ENCODE results near the gene C1QTNF6. TPM values are rescaled to one million over a fixed set of nuclear protein-coding genes. Genes with fewer than 3 reads are reported as not detected.
"Not testable (repeated sequence)": the region's sequence is repeated elsewhere in the genome, so short reads cannot be mapped to it uniquely, and the experiment has no call there.

C1QTNF6 gene
- polyA plus RNA-seq (ENCODE audit: insufficient read length): 32.2 TPM
- long read RNA-seq, donor 1, transcript C1QTNF6-201 (3 exons, 2,934 nt): major isoform, 6 of 6 reads
- long read RNA-seq, donor 1, partial matches to known transcripts: 0 of 6 reads
- long read RNA-seq, donor 1, other reads (novel, unspliced or antisense): 0 of 6 reads
- long read RNA-seq, donor 2, transcript C1QTNF6-201 (3 exons, 2,934 nt): major isoform, 22 of 23 reads
- long read RNA-seq, donor 2, partial matches to known transcripts: 0 of 23 reads
- long read RNA-seq, donor 2, other reads (novel, unspliced or antisense): 0 of 23 reads
- long read RNA-seq, donor 3, transcript C1QTNF6-201 (3 exons, 2,934 nt): major isoform, 9 of 9 reads
- long read RNA-seq, donor 3, partial matches to known transcripts: 0 of 9 reads
- long read RNA-seq, donor 3, other reads (novel, unspliced or antisense): 0 of 9 reads
- long read RNA-seq, donor 4: 0 reads
- long read RNA-seq, donor 5, transcript C1QTNF6-201 (3 exons, 2,934 nt): major isoform, 11 of 33 reads
- long read RNA-seq, donor 5, partial matches to known transcripts: 19 of 33 reads
- long read RNA-seq, donor 5, other reads (novel, unspliced or antisense): 0 of 33 reads
- long read RNA-seq, donor 6, transcript C1QTNF6-201 (3 exons, 2,934 nt): major isoform, 9 of 31 reads
- long read RNA-seq, donor 6, partial matches to known transcripts: 20 of 31 reads
- long read RNA-seq, donor 6, other reads (novel, unspliced or antisense): 0 of 31 reads
- long read RNA-seq, donor 7, transcript C1QTNF6-201 (3 exons, 2,934 nt): major isoform, 15 of 16 reads
- long read RNA-seq, donor 7, partial matches to known transcripts: 0 of 16 reads
- long read RNA-seq, donor 7, other reads (novel, unspliced or antisense): 0 of 16 reads
- long read RNA-seq, donor 8, partial matches to known transcripts: 15 of 17 reads
- long read RNA-seq, donor 8, other reads (novel, unspliced or antisense): 0 of 17 reads

DNA sequence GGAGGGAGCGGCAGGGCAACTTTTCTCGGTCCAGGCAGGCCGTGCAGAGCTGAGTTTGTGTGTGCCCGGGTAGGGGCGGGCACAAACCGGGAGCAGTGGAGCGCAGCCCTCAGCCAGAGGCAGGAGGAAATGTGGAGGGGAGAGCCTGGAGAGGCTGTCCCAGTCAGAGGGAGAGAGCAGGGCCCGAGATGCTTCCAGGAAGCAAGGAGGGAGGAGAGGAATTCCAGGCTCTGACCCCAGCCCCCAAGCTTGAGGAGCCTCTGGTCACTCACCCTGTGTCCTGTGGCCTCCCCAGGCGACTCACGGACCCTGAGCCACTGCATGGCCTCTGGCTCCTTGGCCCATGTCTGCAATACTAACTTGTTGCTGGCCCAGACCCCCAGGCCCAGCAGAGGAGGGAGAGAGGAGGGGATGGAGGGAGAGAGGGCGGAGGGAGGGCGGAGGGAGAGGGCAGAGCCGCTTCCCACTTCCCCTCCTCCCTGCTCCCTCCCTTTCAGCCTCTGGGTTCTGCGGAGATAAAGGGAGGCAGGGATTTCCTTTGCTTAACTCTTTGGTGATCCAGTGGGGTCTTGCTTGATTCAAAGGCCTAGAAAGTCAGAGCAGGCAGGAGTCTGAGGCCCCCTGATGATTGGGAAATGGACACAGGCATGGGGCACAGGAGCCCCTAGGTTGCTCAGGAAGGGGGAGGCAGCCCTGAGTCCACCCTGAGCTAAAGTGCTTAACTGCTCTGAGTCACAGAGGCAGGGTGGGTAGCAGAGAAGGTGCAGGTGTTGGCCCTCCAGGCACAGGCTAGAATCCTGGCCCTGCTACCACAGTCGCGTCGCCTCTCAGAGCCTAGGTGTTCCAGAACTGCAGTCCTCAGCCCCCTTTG, at the start of gene C1QTNF6:
TSS of gene C1QTNF6 (minus strand) at position 357 of the 871 bp plus-strand sequence. CDS start at position 323, 34 bp downstream.
- DNase-seq: peak; percentile 81

DNA sequence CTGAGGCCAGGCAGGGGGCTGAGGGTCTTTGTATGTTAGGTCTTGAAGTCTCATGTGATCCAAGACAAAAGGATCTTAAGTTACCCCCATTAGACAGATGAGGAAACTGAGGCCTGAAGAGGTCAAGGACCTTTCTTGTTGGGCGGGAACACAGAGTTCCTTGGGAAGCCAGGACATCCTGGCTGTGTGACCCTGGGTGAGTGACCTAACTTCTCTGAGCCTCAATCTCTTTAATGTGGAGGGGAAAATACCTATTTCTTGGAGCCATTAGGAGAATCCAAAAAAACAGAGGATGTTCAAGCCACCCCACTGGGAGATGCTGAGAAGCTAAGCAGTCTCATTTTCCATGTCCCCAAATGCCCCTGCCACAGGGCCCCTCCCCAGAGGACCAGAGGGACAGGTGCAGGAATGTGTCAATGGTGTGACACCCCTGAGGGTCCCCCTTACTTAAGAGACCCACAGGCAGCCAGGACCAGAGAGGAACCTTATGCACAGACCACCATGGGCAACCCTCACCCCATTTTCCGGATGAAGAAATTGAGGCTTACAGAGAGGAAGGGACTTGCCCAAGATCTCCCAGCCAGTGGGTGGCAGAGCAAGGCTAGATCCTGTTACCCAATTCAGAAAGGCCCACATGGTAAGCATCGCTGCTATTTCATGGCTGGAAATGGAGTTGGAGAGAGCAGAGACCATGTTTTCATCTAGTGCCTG, 48.0 kb upstream of the C1QTNF6 start:
- DNase-seq: no peak

DNA sequence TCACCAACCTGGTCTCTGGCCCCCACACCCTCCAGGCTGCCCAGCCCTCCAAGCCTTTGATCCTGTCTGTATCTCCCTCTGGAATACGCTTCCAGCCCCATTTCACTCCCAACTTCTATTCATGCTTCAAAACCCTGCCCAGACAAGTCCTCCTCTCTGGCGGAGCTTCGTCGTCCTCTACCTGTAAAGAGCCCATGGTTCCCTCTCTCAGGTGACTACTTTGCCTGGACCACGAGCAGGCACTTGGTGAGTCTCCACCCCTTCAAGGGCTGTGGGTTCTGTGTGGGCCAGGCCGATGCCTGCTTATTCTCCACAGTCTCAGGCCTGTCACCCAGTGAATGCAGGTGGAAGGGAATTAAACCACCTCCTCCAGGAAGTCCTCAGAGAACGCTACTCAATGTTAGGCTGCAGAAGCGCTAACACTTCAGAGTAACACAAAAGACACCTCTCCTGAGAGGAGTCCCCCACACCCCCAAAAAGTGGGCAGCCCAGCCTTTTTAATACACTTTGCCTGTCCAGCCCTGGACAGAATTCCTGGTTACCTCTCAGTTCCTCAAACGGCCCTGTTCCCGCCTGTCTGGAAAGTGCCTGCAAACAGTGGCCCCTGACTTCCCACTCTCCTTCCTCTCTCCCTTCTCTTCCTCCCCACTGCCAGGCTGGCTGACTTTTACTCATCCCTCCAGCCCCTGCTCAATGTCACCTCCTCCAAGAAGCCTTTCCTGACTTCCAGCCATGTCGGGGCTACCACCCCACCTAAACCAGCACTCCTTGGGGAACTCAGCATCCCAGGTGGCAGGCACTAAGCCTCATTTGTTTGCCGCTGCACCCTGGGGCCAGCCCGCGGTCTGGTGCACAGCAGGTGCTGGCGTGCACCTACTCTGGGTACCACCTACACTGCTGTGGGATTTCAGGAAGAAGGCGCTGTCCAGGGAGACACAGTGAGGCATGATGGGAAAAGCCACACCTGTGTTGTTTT, 47.0 kb upstream of the C1QTNF6 start:
- DNase-seq: no peak

DNA sequence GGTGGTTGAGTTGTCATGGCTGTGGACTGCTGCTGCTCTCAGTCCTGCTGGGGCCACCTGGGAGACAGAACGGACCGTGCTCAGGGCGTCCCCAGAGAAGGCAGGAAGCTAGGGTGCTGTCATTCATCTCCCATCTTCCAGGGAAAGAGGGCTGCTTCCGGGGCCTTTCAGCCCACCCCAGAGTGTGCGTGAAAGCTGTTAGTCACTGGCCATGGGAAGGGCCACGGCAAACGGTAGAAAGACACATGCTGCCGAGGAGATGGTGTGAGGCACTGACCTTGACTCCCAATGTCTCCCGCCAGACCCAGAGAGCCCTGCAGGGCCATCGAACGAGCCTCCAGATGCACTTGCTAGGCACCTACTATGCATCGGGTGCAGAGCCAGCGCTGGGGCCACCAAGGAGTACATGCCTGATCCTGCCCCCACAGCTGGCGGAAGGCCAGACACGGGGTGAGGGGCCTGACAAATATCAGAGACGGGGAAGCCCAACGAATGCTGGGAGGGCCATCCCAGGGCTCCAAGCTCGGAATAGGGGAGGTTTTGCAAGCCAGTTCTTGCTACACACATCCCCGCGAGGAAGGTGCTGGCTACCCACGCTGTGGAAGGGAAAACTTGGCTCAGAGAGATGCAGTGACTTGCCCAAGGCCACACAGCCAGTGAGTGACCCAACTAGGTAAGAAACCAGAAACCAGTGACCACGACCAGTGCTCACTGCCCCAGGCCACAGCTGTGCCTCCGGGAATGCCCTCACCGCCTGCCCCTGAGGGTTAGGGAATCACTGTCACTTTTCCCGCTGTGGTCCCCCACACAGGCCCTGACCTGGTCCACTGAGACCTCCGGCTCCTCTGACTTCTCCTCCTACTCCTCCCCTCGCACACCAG, 45.9 kb upstream of the C1QTNF6 start:
- DNase-seq: no peak

DNA sequence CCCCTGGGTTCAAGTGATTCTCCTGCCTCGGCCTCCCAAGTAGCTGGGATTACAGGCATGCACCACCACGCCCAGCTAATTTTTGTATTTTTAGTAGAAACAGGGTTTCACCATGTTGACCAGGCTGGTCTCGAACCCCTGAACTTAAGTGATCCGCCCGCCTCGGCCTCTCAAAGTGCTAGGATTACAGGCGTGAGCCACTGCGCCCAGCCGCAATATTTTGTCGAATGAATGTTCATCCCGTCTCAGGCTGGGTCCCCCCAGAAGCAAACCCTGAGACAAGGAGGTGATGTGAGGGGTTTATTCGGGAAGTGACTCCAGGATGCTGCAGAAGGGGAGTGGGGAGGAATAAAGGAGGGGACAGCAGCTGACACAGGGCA, 45.3 kb upstream of the C1QTNF6 start:
- DNase-seq: not testable (repeated sequence)

DNA sequence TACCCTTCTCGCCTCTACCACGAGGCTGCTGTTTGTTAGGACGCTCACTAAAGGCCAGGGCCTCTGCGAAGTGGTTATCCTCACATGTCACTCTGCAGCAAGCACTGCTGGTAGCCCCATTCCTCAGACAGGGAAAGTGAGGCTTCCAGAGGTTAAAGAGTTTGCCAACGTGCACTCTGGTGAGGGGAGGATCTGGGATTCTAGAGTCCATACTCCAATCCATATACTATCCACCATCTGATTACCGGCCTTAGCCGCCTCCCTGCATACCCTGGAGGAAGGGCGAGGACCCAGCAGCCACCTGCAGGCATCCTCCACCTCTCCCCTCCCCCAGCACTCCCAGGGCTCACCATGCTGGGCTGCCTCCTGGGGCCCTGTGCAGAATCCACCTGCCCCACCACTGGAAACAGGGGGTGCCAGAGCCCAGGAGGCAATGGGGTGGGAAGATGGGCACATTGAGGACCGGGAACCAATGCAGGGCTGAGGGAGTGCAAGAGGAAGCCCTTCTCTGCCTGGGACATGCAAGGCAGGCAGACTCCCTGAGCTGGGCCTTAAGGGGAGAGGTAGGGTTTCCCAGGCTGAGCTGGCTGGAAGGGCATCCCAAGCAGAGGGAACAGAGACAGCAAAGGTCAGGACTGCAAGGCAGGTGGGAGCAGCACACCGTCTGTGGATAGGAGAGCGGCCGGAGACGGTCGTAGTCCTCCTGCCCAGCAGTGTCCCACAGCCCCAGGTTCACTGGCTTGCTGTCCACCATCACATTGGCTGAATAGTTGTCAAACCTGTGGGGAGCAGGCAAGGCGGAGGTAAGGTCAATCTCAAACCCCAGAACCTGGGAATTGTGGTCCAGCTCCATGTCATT, 44.3 kb upstream of the C1QTNF6 start:
- DNase-seq: no peak

DNA sequence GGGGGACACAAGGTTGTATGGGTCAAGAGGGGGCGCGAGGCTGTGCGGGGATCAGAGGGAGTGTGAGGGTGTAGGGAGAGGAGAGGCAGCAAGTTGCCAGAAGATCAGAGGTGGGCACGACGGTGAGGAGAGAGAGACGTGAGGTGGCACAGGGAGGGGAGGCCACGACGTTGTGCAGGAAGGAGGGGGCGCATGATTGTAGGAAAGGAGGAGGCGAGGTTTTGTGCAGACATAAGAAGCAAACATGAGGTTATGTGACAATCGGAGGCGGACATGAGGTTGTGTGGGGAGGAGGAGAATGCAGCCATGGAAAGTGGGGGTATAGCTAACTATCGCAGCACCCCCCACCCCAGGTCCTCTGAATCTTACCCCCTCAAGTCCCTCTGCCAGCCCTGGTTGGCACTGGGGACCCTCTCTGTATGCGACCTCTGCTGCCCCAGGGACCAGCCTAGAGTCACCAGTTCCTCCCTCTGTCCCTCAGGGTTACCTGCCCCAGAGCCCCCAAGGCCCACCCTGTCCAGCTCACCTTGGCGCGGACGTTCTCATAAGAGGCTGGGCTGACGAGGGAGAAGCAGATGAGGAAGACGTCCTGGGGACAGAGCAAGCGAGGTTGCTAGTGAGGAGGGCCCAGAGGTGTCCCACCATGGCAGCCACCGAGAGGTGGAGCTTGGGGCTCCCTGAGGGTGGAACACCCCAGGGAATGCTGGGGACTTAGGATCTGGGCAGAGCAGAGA, 43.5 kb upstream of the C1QTNF6 start:
- no peak for DNase-seq

DNA sequence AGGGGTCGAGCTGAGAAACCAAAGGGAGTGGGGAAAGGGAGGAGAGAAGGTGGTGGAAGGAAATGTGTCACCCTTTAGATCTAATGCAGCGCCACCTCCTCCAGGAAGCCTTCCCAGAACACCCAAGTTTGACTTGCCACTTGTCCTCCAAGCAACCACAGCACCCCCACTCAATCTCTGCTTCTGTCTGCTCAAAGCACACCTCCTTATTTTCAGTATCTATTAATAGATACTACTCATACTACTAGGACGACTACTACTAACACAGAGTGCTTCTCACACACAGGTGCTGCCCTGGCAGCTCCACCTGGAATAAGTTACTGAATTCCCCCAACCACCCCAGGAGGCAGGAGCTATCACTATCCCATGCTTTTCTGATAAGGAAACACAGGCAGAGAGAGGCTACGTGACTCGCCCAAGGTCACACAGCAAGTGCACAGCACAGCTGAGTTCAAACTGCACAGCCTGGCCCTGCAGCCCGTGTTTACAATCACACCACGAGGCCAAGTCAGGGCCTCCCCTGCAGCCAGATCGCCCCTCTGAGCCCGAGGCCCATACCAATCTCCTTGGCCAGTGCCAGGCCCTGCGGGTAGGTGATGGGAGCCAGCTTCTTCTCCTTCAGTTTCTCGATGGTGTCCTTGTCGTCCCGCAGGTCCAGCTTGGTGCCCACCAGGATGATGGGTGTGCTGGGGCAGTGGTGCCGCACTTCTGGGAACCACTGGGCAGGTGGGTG, 42.8 kb upstream of the C1QTNF6 start:
- no peak for DNase-seq

DNA sequence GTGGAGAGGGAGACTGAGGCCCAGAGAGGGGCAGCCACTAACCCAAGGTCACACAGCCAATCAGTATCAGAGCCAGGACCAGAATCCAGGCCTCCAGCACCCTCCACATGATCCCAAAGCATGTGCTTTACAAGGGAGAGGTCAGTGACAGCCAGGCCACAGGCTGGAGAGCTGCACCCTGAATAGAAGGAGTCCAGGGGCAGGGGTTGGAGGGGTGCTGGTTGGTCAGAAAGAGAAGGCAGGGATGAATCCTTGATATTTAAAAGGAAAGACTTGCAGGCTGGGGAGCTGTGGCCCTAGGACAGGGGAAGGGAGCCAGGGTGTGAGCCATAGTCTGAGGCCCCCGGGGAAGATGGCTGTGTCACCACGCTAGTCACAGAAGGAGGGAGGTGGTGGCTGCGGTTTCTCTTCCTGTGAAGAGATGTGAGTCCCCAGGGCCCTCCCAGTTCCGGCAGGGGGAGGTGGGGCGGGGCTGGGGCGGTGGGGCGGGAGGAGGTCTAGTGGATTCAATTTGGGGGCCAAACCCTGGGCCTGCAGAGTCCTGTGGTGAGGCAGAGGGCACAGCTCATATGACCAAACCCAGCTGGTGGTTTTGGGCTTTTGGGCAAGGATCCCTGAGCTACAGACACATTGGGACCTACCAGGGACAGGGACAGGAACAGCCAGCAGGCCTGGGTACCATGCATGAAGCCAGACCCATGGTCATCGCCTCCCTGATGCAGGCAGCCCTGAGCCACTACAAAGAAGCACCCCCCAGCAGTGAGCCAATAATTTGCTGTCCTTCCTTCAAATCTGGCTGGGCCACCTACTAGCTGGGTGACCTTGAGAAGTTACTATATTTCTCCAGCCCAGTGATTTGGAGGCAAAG, 42.0 kb upstream of the C1QTNF6 start:
- DNase-seq: no peak

DNA sequence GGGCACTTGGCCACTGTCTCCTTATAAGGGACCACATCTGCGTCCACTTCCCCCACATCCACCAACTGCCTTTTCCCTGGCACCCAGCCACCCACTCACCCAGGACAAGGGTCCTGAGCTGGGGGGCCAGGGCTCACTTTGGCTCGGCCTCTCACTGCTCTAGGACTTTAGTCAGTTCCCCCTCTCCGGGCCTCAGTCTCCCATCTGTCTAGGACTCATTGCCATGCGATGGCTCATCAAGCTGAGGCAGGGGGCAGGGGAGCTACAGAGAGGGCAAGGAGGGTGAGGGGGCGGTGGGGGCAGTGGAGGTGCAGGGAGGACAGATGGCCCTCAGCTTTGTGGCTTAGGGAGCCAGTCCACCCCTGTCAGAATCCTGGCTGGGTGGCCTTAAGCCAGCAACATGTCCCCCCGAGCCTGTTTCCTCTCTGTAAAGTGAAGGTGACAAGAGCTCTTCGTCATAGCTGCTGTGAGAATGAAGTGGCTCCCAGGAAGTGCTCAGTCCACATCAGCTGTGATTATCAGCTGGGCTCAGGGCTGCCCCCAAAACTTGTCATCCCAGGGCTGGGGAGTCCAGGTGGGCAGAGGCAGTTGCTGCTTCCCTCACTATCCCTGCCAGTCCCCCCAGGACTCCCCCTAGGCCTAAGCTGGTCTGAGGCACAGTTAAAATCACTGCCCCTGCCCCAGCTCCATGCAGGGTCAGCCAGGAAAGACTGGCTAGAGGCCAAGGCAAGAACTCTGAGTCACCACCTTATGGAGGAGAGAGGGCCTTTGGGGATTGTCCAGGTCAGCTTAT, 41.2 kb upstream of the C1QTNF6 start:
- DNase-seq: no peak

DNA sequence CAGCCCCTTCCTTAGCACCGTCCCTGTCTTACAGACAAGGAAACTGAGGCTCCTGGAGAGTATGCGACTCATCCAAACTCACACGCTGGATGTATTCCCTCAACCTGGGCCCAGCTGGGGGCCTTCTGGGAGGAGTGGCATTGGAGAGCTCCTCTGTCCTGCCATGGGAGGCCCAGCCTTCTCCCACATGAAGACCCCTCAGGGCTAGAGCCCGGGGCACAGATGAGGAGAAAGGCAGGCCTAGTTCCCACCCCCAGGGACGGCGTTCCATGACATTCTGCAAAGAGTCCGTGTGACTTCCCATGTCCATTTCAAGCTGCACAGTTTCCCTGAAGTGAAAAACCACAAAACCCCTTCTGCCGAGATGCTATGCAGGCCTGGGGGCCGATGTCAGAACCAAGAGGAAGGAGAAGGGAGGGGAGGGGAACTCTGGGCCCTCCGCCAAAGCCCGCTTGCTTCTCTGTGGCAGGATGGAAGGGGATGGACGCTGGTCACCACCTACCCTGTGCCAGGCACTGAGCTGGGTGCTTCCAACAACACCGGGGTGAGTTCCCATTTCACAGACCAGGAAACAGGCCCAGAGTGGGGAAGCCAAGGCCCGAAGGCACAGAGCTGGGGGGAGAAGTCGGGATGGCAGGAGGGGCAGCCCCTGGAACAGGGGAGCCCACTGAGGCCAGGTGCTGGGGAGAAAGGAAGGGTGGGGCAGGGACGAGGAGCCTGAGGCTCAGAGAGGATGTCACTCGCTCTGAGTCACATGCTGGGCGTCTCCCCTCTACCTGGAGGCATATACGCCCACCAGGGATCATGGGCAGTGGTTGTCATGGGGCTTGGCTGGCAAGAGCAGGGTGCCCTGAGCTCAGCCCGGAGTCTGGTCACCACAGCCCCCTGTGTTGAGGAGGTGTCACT, 40.3 kb upstream of the C1QTNF6 start:
- no peak for DNase-seq

DNA sequence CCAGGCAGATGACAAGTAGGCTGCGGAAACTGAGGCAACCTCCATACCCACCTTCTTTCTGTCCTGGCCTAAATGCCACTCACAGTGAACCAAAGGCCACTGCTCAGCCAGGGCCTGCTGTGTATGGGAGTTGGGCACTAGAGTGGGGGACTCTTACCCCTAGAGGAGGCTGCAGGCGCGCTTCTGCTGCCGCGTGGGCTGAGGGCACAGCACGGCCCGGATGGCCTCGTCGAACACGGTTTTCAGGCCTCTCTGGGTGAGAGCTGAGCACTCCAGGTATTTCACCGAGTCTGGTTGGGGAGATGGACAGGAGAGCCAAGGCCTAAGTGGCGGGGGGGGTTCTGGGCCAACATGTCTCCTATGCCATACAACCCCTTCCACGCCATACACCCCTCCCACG, 38.5 kb upstream of the C1QTNF6 start:
- DNase-seq: no peak

DNA sequence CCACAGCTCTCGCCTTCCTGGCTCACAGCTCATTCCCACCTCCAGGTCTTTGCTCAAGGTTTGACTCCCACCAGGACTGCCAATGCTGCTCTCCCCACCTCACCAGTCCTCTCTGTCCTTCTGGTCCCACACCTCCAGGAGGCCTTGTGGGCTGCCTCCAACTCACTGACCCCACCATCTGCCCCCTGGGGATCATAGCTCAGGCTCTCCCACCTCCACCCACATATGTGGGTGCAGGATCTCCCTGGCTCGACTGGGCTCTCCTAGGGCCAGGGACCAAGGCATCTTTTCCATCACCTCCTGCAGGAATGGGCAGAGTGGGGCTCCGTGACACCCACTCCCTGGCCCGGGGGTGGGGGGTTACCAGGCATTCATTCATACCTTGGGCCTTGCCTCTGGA, 38.0 kb upstream of the C1QTNF6 start:
- DNase-seq: no peak

DNA sequence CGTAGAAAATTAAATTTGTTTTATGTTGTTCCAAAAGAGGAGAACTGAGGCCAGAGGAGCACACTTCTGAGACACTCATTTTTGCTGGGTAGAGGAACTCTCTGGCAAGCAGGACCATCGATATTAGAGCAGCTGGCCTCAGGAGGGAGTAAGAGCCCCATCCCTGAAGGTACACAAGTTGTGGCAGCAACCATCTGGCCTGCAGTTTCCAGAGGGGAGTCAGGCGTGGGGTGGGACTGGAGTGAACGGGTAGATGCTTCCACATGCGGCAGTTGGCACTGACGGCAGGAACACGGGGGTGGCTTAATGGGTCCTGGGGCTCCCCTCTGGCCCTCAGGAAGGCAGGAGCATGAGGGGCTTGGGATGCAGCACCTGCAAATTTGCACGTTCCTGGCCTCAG, 37.4 kb upstream of the C1QTNF6 start:
- DNase-seq: no peak

Measured in left kidney (tissue), 8 donors.